ENCODE data around the gene TBC1D13.
"Not testable (repeated sequence)": the region's sequence is repeated elsewhere in the genome, so short reads cannot be mapped to it uniquely, and the experiment has no call there.

The TBC1D13 gene

GRCh38 chr9:128840524-128840923 is 53.5 kb downstream of the TBC1D13 start:
- Histone ChIP-seq H3K36me3 (ENCODE audit: control insufficient read depth, low read length) (peaks cover 20% of the 10 kb centered on the region; the same call in 1 of the 2 replicates), H3K9me2 (replicated peaks; ENCODE audit: control insufficient read depth, low read length) (no peaks in the 10 kb centered on the region), H3K79me2 (ENCODE audit: control insufficient read depth, low read length) (no peaks in the 10 kb centered on the region), H3K9me3 (ENCODE audit: control insufficient read depth, insufficient read depth, low read length) (no peaks in the 10 kb centered on the region), H3K4me1 (ENCODE audit: control insufficient read depth, low read length) (no peaks in the 10 kb centered on the region), H3F3A (ENCODE audit: control insufficient read depth, insufficient read depth) (no peaks in the 10 kb centered on the region), H3K4me3 (ENCODE audit: low read length) (no peak overlapping the region), H4K20me1 (ENCODE audit: control insufficient read depth, insufficient read depth, low read depth, low read length) (no peaks in the 10 kb centered on the region), H3K27ac (ENCODE audit: low read depth, low read length) (no peak overlapping the region), H3K4me2 (ENCODE audit: low read length) (no peak overlapping the region), H3K27me3 (ENCODE audit: control insufficient read depth, low read length) (no peaks in the 10 kb centered on the region)
- TF ChIP-seq CTCF (IDR thresholded peaks at IDR 0.05; ENCODE audit: low read depth, low read length, poor library complexity, severe bottlenecking): no peak
- no peak for TF ChIP-seq EZH2phosphoT487 (IDR thresholded peaks at IDR 0.05; ENCODE audit: borderline replicate concordance, low read length)

GRCh38 chr9:128841694-128842492 is 54.8 kb downstream of the TBC1D13 start:
- H3K4me2 ChIP-seq (ENCODE audit: low read length): no peak overlapping the region
- H3K36me3 ChIP-seq (ENCODE audit: control insufficient read depth, low read length): peaks cover 17% of the 10 kb centered on the region; the same call in 1 of the 2 replicates
- H3K27me3 ChIP-seq (ENCODE audit: control insufficient read depth, low read length): no peaks in the 10 kb centered on the region
- H3F3A ChIP-seq (ENCODE audit: control insufficient read depth, insufficient read depth): no peaks in the 10 kb centered on the region
- no peak overlapping the region for H3K4me3 ChIP-seq (ENCODE audit: low read length)
- H3K4me1 ChIP-seq (ENCODE audit: control insufficient read depth, low read length): no peaks in the 10 kb centered on the region
- H4K20me1 ChIP-seq (ENCODE audit: control insufficient read depth, insufficient read depth, low read depth, low read length): no peaks in the 10 kb centered on the region
- H3K27ac ChIP-seq (ENCODE audit: low read depth, low read length): no peak overlapping the region
- no peaks in the 10 kb centered on the region for H3K9me3 ChIP-seq (ENCODE audit: control insufficient read depth, insufficient read depth, low read length)
- H3K9me2 ChIP-seq (replicated peaks; ENCODE audit: control insufficient read depth, low read length): no peaks in the 10 kb centered on the region
- TF ChIP-seq EZH2phosphoT487 (IDR thresholded peaks at IDR 0.05; ENCODE audit: borderline replicate concordance, low read length) (no peak), CTCF (IDR thresholded peaks at IDR 0.05; ENCODE audit: low read depth, low read length, poor library complexity, severe bottlenecking) (no peak)
- H3K79me2 ChIP-seq (ENCODE audit: control insufficient read depth, low read length): peaks cover 3% of the 10 kb centered on the region; the same call in 1 of the 2 replicates

DNA sequence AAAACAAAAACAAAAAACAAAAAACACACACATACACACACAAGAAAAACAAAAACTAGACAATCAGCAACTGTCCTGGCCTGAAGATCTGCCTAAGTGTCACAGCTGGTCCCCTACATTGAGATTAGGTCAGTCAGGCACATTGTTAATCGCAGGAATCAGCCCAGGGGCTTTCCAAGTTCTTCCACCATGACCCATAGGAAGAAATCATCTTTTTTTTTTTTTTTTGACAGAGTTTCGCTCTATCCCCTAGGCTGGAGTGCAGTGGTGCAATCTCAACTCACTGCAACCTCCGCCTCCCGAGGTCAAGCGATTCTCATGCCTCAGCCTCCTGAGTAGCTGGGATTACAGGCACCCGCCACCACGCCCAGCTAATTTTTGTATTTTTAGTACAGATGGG is 56.1 kb downstream of the TBC1D13 start:
- not testable (repeated sequence) for H3K27me3 ChIP-seq (ENCODE audit: control insufficient read depth, low read length); H3F3A ChIP-seq (ENCODE audit: control insufficient read depth, insufficient read depth); H3K79me2 ChIP-seq (ENCODE audit: control insufficient read depth, low read length); H3K4me1 ChIP-seq (ENCODE audit: control insufficient read depth, low read length); H3K9me3 ChIP-seq (ENCODE audit: control insufficient read depth, insufficient read depth, low read length); H3K4me3 ChIP-seq (ENCODE audit: low read length); H3K9me2 ChIP-seq (replicated peaks; ENCODE audit: control insufficient read depth, low read length); H4K20me1 ChIP-seq (ENCODE audit: control insufficient read depth, insufficient read depth, low read depth, low read length); H3K4me2 ChIP-seq (ENCODE audit: low read length); H3K36me3 ChIP-seq (ENCODE audit: control insufficient read depth, low read length); H3K27ac ChIP-seq (ENCODE audit: low read depth, low read length)

DNA sequence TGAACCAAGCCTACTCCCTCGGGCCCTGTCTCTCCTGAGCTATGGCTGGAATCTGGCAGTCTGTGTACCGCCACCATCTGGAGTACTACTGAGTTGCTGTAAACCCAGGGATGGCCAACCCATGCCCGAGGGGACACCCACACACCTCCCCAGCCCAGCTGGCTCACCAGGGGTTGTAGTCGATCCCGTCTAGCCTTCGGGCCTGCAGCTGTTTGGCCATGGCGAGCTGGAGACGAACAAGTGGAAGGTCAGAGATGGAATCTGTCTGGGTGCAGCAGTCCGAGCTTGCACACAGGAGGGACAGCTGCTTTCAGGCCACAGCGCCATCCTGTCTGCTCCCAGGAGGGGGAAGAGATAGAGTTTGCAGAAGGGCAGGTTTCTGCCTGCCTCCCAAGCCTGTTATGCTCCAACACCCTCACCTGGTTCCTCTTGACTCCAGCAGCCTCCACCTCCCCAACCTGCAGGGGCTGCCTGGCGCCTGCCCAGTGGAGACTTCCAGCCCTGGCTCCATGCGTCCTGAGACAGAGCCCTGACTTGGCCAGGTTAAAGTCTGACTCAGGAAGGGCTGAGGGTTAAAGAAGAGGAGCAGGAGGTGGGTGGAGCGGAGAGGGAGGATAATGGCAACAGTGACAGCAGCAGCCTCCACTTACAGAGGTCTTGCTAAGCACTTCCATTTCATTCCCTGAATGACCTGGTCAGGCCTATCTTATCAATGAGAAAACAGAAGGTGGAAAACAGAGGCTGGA is 58.3 kb downstream of the TBC1D13 start:
- H3K79me2 ChIP-seq (ENCODE audit: control insufficient read depth, low read length): peaks cover 8% of the 10 kb centered on the region; the same call in 1 of the 2 replicates
- no peaks in the 10 kb centered on the region for H3K9me3 ChIP-seq (ENCODE audit: control insufficient read depth, insufficient read depth, low read length)
- no peaks in the 10 kb centered on the region for H3F3A ChIP-seq (ENCODE audit: control insufficient read depth, insufficient read depth)
- TF ChIP-seq EZH2phosphoT487 (IDR thresholded peaks at IDR 0.05; ENCODE audit: borderline replicate concordance, low read length): no peak
- no peak for TF ChIP-seq CTCF (IDR thresholded peaks at IDR 0.05; ENCODE audit: low read depth, low read length, poor library complexity, severe bottlenecking)
- H3K9me2 ChIP-seq (replicated peaks; ENCODE audit: control insufficient read depth, low read length): no peaks in the 10 kb centered on the region
- H3K27me3 ChIP-seq (ENCODE audit: control insufficient read depth, low read length): no peaks in the 10 kb centered on the region
- H3K36me3 ChIP-seq (ENCODE audit: control insufficient read depth, low read length): peaks cover 5% of the 10 kb centered on the region; the same call in 1 of the 2 replicates
- H3K27ac ChIP-seq (ENCODE audit: low read depth, low read length): no peak overlapping the region
- no peak overlapping the region for H3K4me2 ChIP-seq (ENCODE audit: low read length)
- H4K20me1 ChIP-seq (ENCODE audit: control insufficient read depth, insufficient read depth, low read depth, low read length): no peaks in the 10 kb centered on the region
- no peaks in the 10 kb centered on the region for H3K4me1 ChIP-seq (ENCODE audit: control insufficient read depth, low read length)
- H3K4me3 ChIP-seq (ENCODE audit: low read length): no peak overlapping the region
